Superior temporal gyrus (tissue), 1 donor: ENCODE data around the gene SLC25A36.
"Not testable (repeated sequence)": the region's sequence is repeated elsewhere in the genome, so short reads cannot be mapped to it uniquely, and the experiment has no call there.

Experiments
- DNase-seq: peaks from one replicate; pipeline ENCODE4 v3.0.0-alpha.2; 2016; ENCODE audit errors: extremely low spot score

Gene SLC25A36

DNA sequence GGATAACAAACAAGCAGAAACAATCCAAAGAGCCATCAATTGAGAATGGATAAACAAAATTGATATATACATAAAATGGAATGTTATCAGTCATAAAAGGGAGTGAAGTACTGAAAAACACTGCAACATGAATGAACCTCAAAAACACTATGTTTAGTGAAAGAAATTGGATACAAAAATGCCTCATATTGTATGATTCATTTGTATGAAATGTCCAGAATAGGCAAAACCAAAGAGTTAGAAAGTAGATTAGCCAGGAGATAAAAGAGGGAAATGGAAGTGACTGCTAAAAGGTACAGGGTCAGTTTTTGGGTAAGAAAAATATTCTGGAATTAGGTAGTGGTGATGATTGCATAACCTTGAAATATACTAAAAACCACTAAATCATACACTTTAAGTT is 9.8 kb upstream of the SLC25A36 start:
- DNase-seq, result no peak

DNA sequence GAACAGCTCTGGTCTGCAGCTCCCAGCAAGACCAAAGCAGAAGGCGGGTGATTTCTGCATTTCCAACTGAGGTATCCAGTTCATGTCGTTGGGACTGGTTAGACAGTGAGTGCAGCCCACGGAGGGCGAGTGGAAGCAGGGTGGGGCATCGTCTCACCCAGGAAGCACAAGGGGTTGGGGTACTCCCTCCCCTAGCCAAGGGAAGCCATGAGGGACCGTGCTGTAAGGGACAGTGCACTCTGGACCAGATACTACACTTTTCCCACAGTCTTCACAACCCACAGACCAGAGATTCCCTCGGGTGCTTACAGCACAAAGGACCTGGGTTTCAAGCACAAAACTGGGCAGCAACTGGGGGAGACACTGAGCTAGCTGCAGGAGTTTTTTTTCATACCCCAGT is 8.5 kb upstream of the SLC25A36 start:
- no peak for DNase-seq

DNA sequence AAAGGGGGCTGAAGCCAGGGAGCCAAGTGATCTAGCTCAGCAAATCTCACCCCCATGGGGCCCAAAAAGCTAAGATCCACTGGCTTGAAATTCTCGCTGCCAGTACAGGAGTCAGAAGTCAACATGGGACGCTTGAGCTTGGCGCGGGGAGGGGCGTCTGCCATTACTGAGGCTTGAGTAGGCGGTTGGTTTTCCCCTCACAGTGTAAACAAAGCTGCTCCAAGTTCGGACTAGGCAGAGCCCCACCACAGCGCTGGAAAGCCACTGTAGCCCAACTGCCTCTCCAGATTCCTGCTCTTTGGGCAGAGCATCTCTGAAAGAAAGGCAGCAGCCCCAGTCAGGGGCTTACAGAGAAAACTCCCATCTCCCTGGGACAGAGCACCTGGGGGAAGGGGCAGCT is 8.1 kb upstream of the SLC25A36 start:
- no peak for DNase-seq

DNA sequence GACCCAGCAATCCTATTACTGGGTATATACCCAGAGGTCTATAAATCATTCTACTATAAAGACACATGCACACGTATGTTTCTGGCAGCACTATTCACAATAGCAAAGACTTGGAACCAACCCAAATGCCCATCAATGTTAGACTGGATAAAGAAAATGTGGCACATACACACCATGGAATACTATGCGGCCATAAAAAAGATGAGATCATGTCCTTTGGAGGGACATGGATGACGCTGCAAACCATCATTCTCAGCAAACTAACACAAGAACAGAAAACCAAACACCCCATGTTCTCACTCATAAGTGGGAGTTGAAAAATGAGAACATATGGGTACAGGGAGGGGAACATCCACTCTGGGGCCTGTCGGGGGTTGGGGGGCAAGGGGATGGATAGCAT is 2.3 kb upstream of the SLC25A36 start:
- not testable (repeated sequence) for DNase-seq

DNA sequence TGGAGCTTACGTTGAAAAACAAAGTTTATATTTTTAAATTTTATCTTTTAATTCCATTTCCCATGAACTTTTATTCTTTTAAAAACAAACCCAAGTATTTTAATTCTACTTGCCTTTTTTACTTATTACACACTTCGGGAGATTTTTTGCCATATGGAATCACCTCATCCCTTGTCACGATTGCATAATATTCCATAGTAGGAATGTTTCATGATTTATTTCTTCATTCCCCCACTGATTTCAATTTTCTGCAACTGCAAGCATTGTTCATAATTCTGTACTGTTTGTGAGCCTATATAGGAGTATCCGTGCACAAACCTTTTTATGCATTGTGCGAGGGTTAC is 574 bp upstream of the SLC25A36 start:
- no peak for DNase-seq

DNA sequence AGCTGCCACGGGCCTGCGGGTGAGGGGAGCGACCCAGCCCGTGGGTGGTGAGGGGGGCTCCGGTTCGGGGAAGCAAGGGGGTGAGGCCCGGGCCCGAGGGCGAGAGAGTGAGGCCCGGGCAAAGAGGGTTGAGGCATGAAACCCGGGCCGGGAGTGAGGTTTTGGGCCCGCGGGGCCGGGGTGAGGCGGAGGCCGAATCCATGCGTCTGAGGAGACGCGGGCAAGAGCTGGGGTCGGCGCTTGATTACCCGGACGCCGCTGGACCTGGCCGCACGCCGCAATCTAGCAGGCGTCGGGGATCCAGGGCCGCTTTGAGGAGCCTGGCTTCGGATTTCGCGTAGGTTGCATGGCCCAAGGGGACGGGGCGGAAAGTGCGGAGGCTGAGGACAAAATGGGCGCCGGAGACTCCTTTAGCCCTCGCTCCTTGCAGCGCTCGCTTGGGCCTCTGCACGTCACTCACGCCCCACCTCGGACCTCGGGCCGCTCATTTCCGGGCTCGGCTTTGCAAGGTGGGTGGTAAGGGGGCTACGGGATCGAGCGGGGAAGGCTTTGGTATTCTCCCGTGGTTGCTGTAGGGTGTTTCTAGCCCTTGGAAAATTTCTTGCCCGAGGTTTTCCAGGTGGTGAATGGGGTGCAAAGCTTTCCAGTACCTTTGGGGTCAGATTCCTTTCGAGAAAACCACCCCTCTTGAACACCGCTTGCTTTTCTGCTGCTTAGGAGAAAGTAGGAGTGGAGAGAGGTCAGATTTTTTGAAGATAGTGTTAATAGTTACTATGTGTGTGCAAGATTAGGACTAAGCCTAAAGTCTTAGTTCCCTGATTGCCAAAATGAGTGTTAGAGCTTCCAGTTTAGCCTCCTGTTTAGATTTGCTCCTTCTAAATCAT is 827 bp downstream of the SLC25A36 start:
- peak; percentile 59 for DNase-seq

DNA sequence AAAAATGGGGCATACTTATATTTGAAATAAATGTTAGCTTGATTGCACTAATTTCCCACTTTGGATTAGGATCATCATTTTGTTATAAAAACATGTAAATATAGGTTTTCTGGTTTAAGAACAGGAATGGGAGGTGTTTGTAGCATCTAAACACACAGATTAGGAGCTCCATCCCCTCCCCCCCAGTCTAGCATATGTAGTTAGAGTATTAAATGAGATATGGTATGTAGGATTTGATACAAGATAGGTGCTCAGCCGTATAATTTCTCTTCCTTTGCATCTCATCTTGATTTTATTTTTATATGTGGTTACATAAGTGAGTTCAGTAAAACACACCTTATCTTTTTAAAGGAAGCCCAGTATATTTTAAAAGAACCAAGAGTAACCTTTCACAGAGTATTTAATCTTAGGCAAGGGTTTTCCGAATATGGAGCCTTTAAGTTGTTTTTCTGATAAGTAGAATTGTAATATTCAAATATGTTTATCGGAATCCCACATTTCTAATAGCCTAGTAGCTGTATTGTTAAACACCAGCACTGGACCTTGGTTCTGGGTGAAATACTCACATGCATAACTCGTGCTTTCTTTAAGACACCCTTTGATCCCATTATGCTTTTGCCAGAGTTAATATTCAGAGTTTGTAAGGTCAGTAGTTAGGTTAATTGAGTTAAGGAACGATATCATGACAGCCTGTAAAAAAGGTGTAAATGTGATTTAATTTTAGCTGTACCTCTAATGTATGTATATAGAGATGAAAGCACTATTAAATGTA is 2.3 kb downstream of the SLC25A36 start:
- no peak for DNase-seq

DNA sequence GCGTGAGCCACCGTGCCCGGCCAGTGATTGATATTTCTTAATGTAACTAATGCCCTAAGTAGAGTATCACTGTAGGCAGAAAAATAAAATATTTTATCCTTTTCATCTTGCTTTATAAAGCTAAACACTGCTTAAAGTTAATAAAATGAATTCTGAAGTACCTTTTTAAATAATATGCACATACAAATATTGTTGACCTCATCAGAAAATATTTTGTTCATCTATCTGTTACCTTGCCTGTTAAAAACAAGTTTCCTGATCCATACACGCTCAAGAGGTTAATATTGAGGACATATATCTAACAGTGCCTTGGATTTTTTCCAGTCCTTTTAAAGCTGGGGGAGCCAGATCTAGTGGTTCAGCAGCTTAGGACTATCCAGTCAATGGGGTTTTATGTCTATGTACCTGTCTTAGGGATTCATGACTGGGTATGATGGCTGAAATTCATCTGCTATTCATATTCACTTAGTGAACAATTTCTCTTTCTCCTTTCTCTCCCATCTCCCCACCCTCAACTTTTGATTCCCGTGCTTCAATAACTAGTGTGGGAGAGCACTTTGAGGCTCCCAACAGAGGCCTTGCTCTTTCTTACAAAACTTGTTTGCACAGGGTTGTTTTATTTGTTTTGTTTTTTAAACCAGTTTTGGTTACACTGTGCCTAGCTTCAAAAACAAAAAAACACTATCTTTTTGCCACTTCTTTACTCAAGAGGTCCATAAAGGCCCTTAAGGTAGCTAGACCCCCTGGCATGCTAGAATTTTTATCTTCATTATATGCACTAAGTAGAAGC is 7.0 kb downstream of the SLC25A36 start:
- no peak for DNase-seq

DNA sequence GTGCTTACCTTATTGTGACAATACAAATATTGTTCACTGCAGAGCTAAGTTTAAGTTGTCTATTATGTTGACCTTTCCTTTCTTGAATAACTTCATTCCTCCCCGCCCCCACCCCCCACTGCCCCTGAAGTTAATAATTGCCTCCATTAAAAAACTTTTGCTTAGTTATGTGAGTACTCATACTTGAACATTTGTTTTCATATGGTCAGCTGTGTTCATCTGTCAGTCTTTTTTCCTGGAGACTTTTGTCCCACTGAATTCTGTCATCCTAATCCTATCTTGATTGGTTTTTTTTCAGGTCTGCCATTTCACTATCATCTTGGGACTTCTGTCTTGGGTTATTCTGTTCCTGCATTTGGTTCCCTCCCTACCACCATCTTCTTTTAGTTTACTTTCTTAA is 8.5 kb downstream of the SLC25A36 start:
- DNase-seq, result no peak

DNA sequence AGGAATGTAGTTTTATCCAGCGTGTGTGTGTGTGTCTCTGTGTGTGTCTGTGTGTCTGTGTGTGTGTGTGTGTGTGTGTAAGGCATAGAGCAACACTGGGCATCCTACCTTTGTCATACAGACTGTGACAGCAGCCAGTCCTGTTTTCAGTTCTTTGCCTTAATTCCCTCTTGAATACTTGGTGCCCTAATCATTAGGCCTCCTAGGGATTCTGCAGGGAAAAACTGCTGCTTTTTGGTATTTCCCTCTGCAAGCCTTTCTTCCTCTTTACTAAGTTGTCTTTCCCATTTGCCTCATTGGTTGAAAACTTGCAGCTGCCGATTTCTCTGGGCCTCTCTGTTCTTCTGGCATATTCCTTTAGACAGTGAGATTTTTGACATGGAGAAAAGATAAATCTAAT is 9.2 kb downstream of the SLC25A36 start:
- DNase-seq, result no peak

DNA sequence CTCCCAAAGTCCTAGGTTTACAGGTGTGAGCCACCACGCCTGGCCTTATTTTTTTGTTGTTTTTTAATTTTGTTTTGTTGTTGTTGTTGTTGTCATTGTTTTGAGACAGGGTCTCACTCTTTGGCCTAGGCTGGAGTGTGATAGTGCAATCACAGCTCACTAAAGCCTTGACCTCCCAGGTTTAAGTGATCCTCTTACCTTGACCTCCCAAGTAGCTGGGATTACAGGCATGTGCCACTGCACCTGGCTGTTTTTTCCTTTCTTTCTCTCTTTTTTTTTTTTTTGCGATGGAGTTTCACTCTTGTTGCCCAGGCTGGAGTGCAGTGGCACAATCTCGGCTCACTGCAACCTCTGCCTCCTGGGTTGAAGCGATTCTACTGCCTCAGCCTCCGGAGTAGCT is 10.1 kb downstream of the SLC25A36 start:
- DNase-seq, result not testable (repeated sequence)

DNA sequence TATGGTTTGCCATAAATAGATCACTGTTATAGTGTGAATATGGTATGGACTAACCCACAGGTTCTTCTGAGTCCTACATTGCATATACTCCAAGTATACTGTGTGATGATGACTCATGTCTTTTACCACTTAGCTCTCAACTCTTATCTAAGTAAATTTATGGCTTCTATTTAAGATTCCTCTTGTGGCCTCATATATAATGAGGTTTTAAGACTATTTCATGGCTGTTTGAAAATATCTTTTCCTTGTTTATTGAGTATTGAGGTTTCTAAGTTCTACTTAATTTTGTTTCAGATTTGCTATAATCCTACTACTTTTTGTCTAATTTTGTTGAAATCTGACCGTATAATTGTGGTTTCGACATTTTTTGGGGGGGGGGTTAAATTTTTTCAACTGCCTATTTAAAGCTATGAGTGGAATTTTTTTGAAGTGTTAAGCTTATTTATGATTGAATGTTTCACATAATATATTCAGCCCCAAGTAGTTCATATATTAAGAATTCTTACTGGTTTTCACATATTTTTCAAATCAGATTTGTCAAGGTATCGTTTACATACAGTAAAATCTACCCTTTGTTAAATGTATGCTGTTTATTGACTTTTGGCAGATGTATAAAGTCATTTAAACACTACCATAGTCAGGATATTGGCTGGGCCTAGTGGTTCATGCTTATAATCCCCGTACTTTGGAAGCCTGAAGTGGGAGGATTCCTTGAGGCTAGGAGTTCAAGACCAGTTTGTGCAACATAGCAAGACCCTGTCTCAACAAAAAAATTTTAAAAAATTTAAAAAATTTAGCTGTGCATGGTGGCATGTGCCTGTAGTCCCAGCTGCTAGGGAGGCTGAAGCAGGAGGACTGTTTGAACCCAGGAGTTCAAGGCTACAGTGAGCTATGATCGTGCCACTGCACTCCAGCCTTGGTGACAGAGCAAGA is 11.7 kb downstream of the SLC25A36 start:
- DNase-seq, result no peak

DNA sequence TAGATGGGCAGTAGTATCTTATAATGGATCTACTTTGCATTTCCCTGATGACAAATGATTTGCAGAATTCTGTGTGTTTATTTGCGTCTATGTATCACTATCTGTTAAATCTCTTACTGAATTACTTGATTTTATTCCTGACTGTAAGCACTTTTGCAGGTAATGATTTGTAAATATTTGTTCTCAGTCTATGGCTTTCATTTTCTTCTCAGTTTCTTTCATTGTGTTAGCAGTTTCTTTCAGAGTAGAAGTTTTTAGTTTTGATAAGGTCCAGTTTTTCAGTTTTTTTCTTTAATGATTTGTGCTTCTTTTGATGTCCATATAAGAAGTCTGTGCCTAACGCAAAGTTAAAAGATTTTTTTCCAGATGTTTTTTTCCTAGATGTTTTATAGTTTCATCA is 12.9 kb downstream of the SLC25A36 start:
- DNase-seq, result no peak

DNA sequence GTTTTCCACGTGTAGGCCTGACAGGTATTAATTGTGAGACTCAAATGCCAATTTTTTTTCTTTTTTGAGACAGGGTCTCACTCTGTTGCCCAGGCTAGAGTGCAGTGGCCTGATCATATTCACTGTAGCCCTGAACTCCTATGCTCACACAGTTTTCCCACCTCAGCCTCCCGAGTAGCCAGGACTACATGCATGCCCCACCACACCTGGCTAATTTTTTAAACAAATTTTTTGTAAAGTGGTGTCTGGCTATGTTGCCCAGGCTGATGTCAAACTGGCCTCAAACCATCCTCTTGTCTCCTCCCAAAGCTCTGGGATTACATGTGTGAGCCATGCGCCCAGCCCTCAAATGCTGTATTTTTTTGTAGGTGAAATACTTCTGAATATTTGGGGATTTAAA is 14.0 kb downstream of the SLC25A36 start:
- DNase-seq, result no peak

DNA sequence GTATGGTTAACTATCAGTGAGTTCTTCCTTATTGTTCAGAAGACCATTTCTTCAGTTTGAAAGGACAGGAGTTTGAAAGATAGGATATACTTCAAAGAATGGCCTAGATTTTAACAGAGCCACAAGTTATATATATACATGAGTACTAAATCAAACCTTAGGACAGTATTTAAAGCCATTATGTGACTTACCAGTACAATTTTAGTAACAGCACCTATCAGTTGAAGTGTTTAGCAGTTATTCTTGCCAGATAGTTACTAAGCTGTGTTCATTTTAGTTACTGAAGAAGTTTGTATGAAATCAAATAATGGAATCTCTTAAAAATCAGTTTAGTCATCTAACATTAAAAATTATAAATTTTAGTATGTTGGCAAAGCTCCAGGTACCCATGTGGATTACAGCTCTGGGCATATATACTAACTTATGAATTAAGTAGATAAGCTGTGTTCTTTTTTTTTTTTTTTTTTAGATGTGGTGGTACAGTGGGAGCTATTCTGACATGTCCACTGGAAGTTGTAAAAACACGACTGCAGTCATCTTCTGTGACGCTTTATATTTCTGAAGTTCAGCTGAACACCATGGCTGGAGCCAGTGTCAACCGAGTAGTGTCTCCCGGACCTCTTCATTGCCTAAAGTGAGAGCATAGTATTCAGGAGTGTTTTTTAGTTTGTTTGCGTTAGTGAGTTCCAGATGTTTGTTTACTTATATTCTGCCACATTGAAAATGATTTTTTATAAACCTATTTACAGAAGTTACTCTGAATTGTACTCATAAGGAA is 14.6 kb downstream of the SLC25A36 start:
- no peak for DNase-seq

DNA sequence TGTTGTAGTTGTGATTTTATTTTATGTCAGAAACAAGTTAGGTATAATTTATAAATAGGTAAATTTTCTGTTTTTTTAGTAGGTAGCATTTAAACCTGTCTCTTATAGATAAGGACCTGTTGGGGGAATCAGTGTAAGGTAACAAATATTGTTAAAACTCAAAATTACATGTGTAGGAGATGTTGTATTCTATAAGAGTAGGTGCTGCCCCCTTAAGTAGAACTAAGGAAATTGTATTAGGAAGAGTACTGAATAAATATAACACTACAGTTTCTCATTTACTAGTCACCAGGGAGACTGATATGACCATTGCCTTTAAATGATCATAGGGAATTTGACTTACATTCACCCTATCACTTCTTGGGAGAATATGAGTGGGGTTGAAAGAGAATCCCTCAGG is 31.2 kb downstream of the SLC25A36 start:
- no peak for DNase-seq

DNA sequence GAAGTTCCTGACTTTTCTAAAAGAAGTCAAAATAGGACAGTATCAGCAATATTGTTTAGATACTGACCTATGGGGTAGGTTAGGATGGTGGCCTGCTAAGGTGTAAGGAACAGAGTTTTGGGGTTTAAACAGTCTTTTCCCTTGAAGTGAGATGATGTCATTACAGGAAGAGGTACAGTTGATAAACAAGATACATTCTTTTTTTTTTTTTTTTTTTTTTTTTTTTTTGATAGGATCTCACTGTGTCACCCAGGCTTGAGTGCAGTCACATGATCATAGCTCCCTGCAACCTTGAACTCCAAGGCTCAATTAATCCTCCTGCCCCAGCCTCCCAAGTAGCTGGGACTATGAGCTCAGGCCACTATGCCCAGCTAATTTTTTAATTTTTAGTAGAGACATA is 33.3 kb downstream of the SLC25A36 start:
- no peak for DNase-seq

DNA sequence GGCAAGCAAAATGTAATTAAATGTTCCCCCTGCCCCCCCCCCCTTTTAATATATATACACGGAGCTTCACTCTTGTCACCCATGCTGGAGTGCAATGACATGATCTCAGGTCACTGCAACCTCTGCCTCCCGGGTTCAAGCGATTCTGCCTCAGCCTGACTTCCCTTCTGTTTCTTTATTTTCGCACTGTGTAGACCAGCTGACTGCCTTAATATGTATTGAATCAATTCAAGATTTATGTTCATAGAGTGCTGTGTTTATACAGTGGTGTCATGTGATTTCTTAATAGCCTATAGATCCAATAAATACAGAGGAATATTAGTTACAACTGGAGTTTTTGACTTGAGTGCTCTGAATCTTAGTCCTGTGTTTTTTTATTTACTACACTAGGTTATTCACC is 39.0 kb downstream of the SLC25A36 start:
- DNase-seq, result no peak

DNA sequence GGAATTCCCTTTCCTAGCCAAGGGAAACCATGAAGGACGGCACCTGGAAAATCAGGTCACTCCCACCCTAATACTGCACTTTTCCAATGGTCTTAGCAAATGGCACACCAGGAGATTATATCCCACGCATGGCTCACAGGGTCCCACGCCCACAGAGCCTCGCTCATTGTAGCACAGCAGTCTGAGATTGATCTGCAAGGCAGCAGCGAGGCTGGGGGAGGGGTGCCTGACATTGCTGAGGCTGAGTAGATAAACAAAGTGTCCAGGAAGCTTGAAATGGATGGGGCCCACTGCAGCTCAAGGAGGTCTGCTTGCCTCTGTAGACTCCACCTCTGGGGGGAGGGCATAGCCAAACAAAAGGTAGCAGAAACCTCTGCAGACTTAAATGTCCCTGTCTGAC is 46.2 kb downstream of the SLC25A36 start:
- DNase-seq, result not testable (repeated sequence)

DNA sequence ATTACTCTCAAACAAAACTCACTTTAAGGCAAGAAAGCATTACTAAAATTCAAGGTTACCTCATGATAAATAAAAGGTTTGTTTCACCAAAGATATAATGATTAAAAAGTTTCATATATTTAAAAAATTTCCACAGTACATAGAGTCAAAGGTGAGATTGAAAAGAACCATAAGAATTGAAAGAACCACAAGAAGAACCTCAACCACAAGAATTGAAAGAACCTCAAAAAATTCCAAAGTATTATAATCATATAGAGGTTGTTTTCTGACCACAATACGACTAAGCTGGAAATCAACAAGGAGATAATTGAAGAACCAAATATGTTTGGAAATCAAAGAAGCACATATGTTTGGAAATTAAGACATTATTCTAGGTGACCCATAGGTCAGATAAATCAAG is 52.7 kb downstream of the SLC25A36 start:
- DNase-seq, result no peak

DNA sequence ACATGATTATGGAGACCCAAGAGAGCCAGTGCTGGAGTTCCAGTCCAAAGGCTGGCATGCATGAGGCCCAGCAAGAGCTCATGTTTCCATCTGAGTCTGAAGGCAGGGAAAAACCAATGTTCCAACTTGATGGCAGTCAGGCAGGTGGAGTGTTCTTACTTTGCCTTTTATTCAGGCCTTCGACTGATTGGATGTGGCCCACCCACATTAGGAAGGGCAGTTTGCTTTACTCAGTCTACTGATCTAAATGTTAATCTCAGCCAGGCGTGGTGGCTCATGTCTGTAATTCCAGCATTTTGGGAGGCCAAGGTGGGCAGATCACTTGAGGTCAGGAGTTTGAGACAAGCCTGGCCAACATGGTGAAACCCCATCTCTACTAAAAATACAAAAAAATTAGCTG is 53.2 kb downstream of the SLC25A36 start:
- not testable (repeated sequence) for DNase-seq
